ENCODE data around the gene NKIRAS2. TPM values are rescaled to one million over a fixed set of nuclear protein-coding genes. Genes with fewer than 3 reads are reported as not detected.

The NKIRAS2 gene
- total RNA-seq, 1 donor from 2014 or later = 48.1 TPM

GRCh38 chr17:41974031-41974430 lies 45.9 kb upstream of the NKIRAS2 start:
- Mint-ChIP-seq H3K36me3 (peaks cover 37% of the 10 kb centered on the region), H3K27ac (no peak overlapping the region), H3K4me1 (peaks cover 9% of the 10 kb centered on the region), H3K27me3 (ENCODE audit: low read depth) (no peaks in the 10 kb centered on the region), H3K9me3 (no peaks in the 10 kb centered on the region), H3K4me3 (no peak overlapping the region)
- TF ChIP-seq CTCF (IDR thresholded peaks at IDR 0.05; ENCODE audit: unreplicated experiment) = no peak
- no peak for DNase-seq (ENCODE audit: low spot score in 2 of 2, unreplicated experiment in 2 of 2)

- peaks cover 34% of the 10 kb centered on the region for H3K36me3 Mint-ChIP-seq
- H3K27ac Mint-ChIP-seq = peak overlapping the region; percentile 16
- DNase-seq (ENCODE audit: low spot score in 2 of 2, unreplicated experiment in 2 of 2) = no peak
- no peaks in the 10 kb centered on the region for H3K9me3 Mint-ChIP-seq
- H3K27me3 Mint-ChIP-seq (ENCODE audit: low read depth) = no peaks in the 10 kb centered on the region
- peaks cover 9% of the 10 kb centered on the region for H3K4me1 Mint-ChIP-seq
- H3K4me3 Mint-ChIP-seq = no peak overlapping the region
- no peak for TF ChIP-seq CTCF (IDR thresholded peaks at IDR 0.05; ENCODE audit: unreplicated experiment)
Measured at GRCh38 chr17:41974658-41975057, 45.2 kb upstream of the NKIRAS2 start.

GRCh38 chr17:41975099-41976083 lies 44.5 kb upstream of the NKIRAS2 start:
- Mint-ChIP-seq H3K27ac (no peak overlapping the region), H3K4me3 (no peak overlapping the region), H3K9me3 (no peaks in the 10 kb centered on the region), H3K36me3 (peaks cover 36% of the 10 kb centered on the region), H3K4me1 (peaks cover 9% of the 10 kb centered on the region), H3K27me3 (ENCODE audit: low read depth) (no peaks in the 10 kb centered on the region)
- TF ChIP-seq CTCF (IDR thresholded peaks at IDR 0.05; ENCODE audit: unreplicated experiment) = no peak
- no peak for DNase-seq (ENCODE audit: low spot score in 2 of 2, unreplicated experiment in 2 of 2)

- DNase-seq (ENCODE audit: low spot score in 2 of 2, unreplicated experiment in 2 of 2) = no peak
- Mint-ChIP-seq H3K4me1 (peaks cover 9% of the 10 kb centered on the region), H3K4me3 (no peak overlapping the region), H3K36me3 (peaks cover 37% of the 10 kb centered on the region), H3K27me3 (ENCODE audit: low read depth) (no peaks in the 10 kb centered on the region), H3K27ac (no peak overlapping the region), H3K9me3 (no peaks in the 10 kb centered on the region)
- no peak for TF ChIP-seq CTCF (IDR thresholded peaks at IDR 0.05; ENCODE audit: unreplicated experiment)
Measured at GRCh38 chr17:41976142-41976768, 43.6 kb upstream of the NKIRAS2 start.

GRCh38 chr17:41977991-41978390 lies 41.9 kb upstream of the NKIRAS2 start:
- TF ChIP-seq CTCF (IDR thresholded peaks at IDR 0.05; ENCODE audit: unreplicated experiment) = no peak
- no peak overlapping the region for H3K4me3 Mint-ChIP-seq
- DNase-seq (ENCODE audit: low spot score in 2 of 2, unreplicated experiment in 2 of 2) = no peak
- no peaks in the 10 kb centered on the region for H3K9me3 Mint-ChIP-seq
- peak overlapping the region; percentile 4 for H3K27ac Mint-ChIP-seq
- peaks cover 6% of the 10 kb centered on the region for H3K4me1 Mint-ChIP-seq
- H3K36me3 Mint-ChIP-seq = peaks cover 44% of the 10 kb centered on the region
- H3K27me3 Mint-ChIP-seq (ENCODE audit: low read depth) = no peaks in the 10 kb centered on the region
